ENCODE results near the gene AMBP. TPM values are rescaled to one million over a fixed set of nuclear protein-coding genes. Genes with fewer than 3 reads are reported as not detected.
A peak's percentile ranks its signal among the peaks of the same experiment; 100 is the strongest.

The AMBP gene
- total RNA-seq, 1 experiment from 2014 or later: 0.20 TPM

DNA sequence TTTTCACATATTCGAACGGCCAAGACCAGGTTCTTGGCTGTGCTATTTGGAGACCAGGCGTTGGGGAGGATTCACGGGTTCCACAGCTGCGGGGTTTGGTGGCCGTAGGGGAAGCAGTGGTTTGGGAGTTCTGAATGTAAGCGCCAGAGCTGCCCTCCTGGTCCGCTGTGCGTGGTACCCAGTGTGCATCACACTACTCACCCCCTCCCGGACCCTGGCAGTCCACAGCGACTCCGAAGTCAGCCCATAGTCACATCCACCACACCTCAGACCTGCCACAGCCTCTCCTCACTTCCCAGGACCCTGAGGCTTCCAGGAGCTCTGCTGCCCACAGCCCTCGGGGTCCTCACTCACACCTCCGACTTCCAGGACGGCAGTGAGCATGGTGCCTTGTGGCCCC is 26.8 kb downstream of the AMBP start:
- Histone ChIP-seq H3K9ac (ENCODE audit: extremely low read depth, insufficient read length, low read length) (no peak overlapping the region), H3K79me2 (ENCODE audit: insufficient read depth, low read length) (no peaks in the 10 kb centered on the region), H3K18ac (ENCODE audit: insufficient read length, low read depth, low read length) (no peak overlapping the region), H2BK5ac (ENCODE audit: insufficient read length, low read length) (no peak overlapping the region), H2AFZ (ENCODE audit: low read length) (no peak overlapping the region), H2BK12ac (ENCODE audit: insufficient read length, low read depth, low read length) (no peak overlapping the region), H3K4me2 (ENCODE audit: insufficient read depth, insufficient read length, low read length) (no peak overlapping the region), H3K23ac (ENCODE audit: insufficient read length, low read depth, low read length) (no peak overlapping the region), H3K14ac (ENCODE audit: insufficient read depth, low read length) (no peak overlapping the region), H4K8ac (replicated peaks; ENCODE audit: insufficient read length, low read depth, low read length) (no peak overlapping the region), H4K5ac (ENCODE audit: insufficient read length, low read depth, low read length) (no peak overlapping the region), H2BK120ac (ENCODE audit: low read depth, low read length, poor library complexity, severe bottlenecking) (no peak overlapping the region), H3K79me1 (ENCODE audit: insufficient read depth, low read depth, low read length, poor library complexity, severe bottlenecking) (no peaks in the 10 kb centered on the region), H2BK15ac (ENCODE audit: low read depth, low read length) (no peak overlapping the region), H4K91ac (ENCODE audit: insufficient read length, low read depth, low read length) (no peak overlapping the region), H3K23me2 (ENCODE audit: insufficient read length, low read depth, low read length, poor library complexity, severe bottlenecking) (no peaks in the 10 kb centered on the region), H3K27ac (ENCODE audit: insufficient read length, low read depth, low read length) (no peak overlapping the region), H3K27me3 (ENCODE audit: insufficient read depth, low read length) (no peaks in the 10 kb centered on the region), H2BK20ac (ENCODE audit: low read depth, low read length, poor library complexity, severe bottlenecking) (no peak overlapping the region), H3T11ph (ENCODE audit: low read length) (no peak overlapping the region), H3K56ac (ENCODE audit: insufficient read length, low read depth, low read length) (no peak overlapping the region), H3K4me1 (ENCODE audit: insufficient read depth, low read length) (no peaks in the 10 kb centered on the region), H3K4ac (ENCODE audit: low read depth, low read length) (no peak overlapping the region), H3K9me3 (ENCODE audit: control insufficient read depth, low read depth, low read length) (no peaks in the 10 kb centered on the region), H4K20me1 (ENCODE audit: control insufficient read depth, insufficient read depth, insufficient read length) (no peaks in the 10 kb centered on the region), H2AK5ac (ENCODE audit: insufficient read length, low read length) (no peak overlapping the region)
- Mint-ChIP-seq H3K4me3 (no peak overlapping the region), H3K36me3 (ENCODE audit: insufficient read depth in 1 of 3, low read depth in 3 of 3) (peaks cover 16 to 50% (median 46%) of the 10 kb centered on the region in 3 experiments; a peak in 6 of 7 replicates), H3K27me3 (ENCODE audit: low read depth) (no peaks in the 10 kb centered on the region), H3K27ac (no peak overlapping the region), H3K4me1 (peaks cover 2 to 12% of the 10 kb centered on the region in 2 experiments), H3K9me3 (no peaks in the 10 kb centered on the region)
- no CpG with 5 or more reads among the region's 15 CpGs for WGBS (ENCODE audit: extremely low coverage, insufficient read length, low lambda C conversion rate)
- TF ChIP-seq, protein P1, sequence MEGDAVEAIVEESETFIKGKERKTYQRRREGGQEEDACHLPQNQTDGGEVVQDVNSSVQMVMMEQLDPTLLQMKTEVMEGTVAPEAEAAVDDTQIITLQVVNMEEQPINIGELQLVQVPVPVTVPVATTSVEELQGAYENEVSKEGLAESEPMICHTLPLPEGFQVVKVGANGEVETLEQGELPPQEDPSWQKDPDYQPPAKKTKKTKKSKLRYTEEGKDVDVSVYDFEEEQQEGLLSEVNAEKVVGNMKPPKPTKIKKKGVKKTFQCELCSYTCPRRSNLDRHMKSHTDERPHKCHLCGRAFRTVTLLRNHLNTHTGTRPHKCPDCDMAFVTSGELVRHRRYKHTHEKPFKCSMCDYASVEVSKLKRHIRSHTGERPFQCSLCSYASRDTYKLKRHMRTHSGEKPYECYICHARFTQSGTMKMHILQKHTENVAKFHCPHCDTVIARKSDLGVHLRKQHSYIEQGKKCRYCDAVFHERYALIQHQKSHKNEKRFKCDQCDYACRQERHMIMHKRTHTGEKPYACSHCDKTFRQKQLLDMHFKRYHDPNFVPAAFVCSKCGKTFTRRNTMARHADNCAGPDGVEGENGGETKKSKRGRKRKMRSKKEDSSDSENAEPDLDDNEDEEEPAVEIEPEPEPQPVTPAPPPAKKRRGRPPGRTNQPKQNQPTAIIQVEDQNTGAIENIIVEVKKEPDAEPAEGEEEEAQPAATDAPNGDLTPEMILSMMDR (conservative IDR thresholded peaks at IDR 0.05): no peak
- peak; percentile 17 for DNase-seq
